GM23338 (cell line): ENCODE results near the gene GNG12. TPM values are rescaled to one million over a fixed set of nuclear protein-coding genes. Genes with fewer than 3 reads are reported as not detected.

Source experiments
- CREB1 ChIP-seq: fragments of 250-450 bp; sonication (Bioruptor Pico); IDR thresholded peaks from 2 replicates; pipeline ENCODE4 v1.5.0; 2020; ENCODE audit warnings: low read depth, mild to moderate bottlenecking, moderate library complexity
- ETS1 ChIP-seq: IDR thresholded peaks from 2 replicates; pipeline ENCODE4 v1.6.1; 2016; ENCODE audit warnings: antibody characterized with exemption
- EZH2 ChIP-seq: fragments of 200-600 bp; sonication (generic); IDR thresholded peaks from one replicate; pipeline ENCODE4 v1.8.0; 2017; ENCODE audit warnings: antibody characterized with exemption, mild to moderate bottlenecking, low read depth; ENCODE audit not compliant: unreplicated experiment
- JUNB ChIP-seq: IDR thresholded peaks from one replicate; pipeline ENCODE4 v1.6.1; 2016; ENCODE audit warnings: antibody characterized with exemption; ENCODE audit not compliant: unreplicated experiment
- NANOG ChIP-seq: IDR thresholded peaks from 2 replicates; pipeline ENCODE4 v1.6.1; 2016; ENCODE audit warnings: antibody characterized with exemption, borderline replicate concordance
- ZNF114 ChIP-seq: fragments of 250-450 bp; sonication (Bioruptor Pico); IDR thresholded peaks from 2 replicates; pipeline ENCODE4 v1.5.0; 2020; ENCODE audit warnings: mild to moderate bottlenecking, moderate library complexity
- ZNF331 ChIP-seq: fragments of 250-450 bp; sonication (Bioruptor Pico); IDR thresholded peaks from 2 replicates; pipeline ENCODE4 v1.5.0; 2020; ENCODE audit warnings: low read depth, mild to moderate bottlenecking, moderate library complexity
- polyA plus RNA-seq: library from polyadenylated mRNA; unstranded; fragments of >200 nt; fragmentation: Nextera tagmentation; extraction: Ambion mirVana; gene quantifications from 2 replicates; pipeline ENCODE4 v1.2.1, GENCODE V29; 2016
- total RNA-seq: library from RNA; depleted of rRNA; stranded (reverse); fragments of >200 nt; shearing (Covaris generic); gene quantifications from 2 replicates; pipeline ENCODE4 v1.2.3, GENCODE V29; 2014
- TF ChIP-seq, protein P1 (sequence below): fragments of 250-450 bp; sonication (Bioruptor Pico); IDR thresholded peaks from 2 replicates; pipeline ENCODE4 v1.5.0; 2020; ENCODE audit warnings: mild to moderate bottlenecking, moderate library complexity
- TF ChIP-seq, protein P2 (sequence below): IDR thresholded peaks from one replicate; pipeline ENCODE4 v1.6.1; 2018; ENCODE audit warnings: antibody characterized with exemption; ENCODE audit not compliant: unreplicated experiment

GNG12 gene
- total and polyA plus RNA-seq, 2 experiments from 2014 or later = 13.4 to 33.0 TPM

DNA sequence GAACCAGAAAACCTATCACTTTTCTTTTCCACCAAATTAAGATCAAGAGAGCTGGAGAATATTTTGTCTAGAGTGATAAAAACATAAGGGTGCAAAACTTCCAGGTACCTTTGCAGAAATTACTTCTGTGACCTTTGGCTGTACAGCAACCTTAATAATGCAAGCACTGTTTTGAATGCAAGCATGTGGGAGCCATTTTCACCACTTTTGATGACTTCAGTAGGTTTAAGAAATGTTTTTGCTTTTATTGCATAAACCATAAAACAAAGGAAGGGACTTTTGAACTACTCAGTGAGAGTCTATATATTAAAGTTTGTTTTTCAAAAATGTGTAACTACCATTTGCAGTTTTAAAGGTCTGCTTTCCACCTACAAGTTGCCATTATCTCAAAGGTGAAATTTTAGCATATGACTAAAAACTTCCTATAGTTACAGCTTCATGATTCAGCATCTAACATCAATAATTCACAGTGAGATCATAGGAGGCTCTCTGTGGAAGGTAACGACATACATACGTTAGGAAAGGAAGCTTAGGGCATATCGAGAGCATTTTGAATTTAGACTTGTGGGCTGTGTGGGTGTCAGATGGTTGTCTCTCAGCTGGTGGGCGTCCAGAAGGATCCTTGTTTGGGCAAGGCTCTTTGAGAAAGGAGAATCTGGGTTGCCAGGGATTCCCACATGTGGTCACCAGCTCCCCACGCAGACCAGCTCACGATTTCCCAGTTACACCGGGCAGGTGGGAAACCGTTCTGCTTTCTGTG lies 149.3 kb downstream of the GNG12 start (continued):
- TF ChIP-seq, protein P1, sequence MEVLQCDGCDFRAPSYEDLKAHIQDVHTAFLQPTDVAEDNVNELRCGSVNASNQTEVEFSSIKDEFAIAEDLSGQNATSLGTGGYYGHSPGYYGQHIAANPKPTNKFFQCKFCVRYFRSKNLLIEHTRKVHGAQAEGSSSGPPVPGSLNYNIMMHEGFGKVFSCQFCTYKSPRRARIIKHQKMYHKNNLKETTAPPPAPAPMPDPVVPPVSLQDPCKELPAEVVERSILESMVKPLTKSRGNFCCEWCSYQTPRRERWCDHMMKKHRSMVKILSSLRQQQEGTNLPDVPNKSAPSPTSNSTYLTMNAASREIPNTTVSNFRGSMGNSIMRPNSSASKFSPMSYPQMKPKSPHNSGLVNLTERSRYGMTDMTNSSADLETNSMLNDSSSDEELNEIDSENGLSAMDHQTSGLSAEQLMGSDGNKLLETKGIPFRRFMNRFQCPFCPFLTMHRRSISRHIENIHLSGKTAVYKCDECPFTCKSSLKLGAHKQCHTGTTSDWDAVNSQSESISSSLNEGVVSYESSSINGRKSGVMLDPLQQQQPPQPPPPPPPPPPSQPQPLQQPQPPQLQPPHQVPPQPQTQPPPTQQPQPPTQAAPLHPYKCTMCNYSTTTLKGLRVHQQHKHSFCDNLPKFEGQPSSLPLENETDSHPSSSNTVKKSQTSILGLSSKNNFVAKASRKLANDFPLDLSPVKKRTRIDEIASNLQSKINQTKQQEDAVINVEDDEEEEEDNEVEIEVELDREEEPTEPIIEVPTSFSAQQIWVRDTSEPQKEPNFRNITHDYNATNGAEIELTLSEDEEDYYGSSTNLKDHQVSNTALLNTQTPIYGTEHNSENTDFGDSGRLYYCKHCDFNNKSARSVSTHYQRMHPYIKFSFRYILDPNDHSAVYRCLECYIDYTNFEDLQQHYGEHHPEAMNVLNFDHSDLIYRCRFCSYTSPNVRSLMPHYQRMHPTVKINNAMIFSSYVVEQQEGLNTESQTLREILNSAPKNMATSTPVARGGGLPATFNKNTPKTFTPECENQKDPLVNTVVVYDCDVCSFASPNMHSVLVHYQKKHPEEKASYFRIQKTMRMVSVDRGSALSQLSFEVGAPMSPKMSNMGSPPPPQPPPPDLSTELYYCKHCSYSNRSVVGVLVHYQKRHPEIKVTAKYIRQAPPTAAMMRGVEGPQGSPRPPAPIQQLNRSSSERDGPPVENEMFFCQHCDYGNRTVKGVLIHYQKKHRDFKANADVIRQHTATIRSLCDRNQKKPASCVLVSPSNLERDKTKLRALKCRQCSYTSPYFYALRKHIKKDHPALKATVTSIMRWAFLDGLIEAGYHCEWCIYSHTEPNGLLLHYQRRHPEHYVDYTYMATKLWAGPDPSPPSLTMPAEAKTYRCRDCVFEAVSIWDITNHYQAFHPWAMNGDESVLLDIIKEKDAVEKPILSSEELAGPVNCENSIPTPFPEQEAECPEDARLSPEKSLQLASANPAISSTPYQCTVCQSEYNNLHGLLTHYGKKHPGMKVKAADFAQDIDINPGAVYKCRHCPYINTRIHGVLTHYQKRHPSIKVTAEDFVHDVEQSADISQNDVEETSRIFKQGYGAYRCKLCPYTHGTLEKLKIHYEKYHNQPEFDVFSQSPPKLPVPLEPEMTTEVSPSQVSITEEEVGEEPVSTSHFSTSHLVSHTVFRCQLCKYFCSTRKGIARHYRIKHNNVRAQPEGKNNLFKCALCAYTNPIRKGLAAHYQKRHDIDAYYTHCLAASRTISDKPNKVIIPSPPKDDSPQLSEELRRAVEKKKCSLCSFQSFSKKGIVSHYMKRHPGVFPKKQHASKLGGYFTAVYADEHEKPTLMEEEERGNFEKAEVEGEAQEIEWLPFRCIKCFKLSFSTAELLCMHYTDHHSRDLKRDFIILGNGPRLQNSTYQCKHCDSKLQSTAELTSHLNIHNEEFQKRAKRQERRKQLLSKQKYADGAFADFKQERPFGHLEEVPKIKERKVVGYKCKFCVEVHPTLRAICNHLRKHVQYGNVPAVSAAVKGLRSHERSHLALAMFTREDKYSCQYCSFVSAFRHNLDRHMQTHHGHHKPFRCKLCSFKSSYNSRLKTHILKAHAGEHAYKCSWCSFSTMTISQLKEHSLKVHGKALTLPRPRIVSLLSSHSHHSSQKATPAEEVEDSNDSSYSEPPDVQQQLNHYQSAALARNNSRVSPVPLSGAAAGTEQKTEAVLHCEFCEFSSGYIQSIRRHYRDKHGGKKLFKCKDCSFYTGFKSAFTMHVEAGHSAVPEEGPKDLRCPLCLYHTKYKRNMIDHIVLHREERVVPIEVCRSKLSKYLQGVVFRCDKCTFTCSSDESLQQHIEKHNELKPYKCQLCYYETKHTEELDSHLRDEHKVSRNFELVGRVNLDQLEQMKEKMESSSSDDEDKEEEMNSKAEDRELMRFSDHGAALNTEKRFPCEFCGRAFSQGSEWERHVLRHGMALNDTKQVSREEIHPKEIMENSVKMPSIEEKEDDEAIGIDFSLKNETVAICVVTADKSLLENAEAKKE (CRISPR knock-in tag) = no peak
- TF ChIP-seq ZNF114 = no peak
- TF ChIP-seq ZNF331 (CRISPR knock-in tag) = no peak
- TF ChIP-seq CREB1 (CRISPR knock-in tag) = no peak
- TF ChIP-seq JUNB = no peak
- no peak for TF ChIP-seq NANOG
- TF ChIP-seq ETS1 = no peak
- TF ChIP-seq, protein P2, sequence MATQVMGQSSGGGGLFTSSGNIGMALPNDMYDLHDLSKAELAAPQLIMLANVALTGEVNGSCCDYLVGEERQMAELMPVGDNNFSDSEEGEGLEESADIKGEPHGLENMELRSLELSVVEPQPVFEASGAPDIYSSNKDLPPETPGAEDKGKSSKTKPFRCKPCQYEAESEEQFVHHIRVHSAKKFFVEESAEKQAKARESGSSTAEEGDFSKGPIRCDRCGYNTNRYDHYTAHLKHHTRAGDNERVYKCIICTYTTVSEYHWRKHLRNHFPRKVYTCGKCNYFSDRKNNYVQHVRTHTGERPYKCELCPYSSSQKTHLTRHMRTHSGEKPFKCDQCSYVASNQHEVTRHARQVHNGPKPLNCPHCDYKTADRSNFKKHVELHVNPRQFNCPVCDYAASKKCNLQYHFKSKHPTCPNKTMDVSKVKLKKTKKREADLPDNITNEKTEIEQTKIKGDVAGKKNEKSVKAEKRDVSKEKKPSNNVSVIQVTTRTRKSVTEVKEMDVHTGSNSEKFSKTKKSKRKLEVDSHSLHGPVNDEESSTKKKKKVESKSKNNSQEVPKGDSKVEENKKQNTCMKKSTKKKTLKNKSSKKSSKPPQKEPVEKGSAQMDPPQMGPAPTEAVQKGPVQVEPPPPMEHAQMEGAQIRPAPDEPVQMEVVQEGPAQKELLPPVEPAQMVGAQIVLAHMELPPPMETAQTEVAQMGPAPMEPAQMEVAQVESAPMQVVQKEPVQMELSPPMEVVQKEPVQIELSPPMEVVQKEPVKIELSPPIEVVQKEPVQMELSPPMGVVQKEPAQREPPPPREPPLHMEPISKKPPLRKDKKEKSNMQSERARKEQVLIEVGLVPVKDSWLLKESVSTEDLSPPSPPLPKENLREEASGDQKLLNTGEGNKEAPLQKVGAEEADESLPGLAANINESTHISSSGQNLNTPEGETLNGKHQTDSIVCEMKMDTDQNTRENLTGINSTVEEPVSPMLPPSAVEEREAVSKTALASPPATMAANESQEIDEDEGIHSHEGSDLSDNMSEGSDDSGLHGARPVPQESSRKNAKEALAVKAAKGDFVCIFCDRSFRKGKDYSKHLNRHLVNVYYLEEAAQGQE = no peak
- no peak for TF ChIP-seq EZH2
